OCI-LY7 (cell line): ENCODE data around the gene TMEM238.

Source experiments
- CTCF ChIP-seq: fragments of 200-600 bp; sonication (generic); conservative IDR thresholded peaks from 2 replicates; pipeline ENCODE4 v1.5.1; 2014; ENCODE audit warnings: mild to moderate bottlenecking, antibody characterized with exemption, low read length, moderate library complexity, mixed read lengths
- EZH2phosphoT487 ChIP-seq: fragments of 200-600 bp; sonication (generic); IDR thresholded peaks from 2 replicates; pipeline ENCODE4 v1.6.1; 2018; ENCODE audit warnings: low read depth, borderline replicate concordance, mild to moderate bottlenecking, mixed run types, antibody characterized with exemption, low read length, moderate library complexity, mixed read lengths

DNA sequence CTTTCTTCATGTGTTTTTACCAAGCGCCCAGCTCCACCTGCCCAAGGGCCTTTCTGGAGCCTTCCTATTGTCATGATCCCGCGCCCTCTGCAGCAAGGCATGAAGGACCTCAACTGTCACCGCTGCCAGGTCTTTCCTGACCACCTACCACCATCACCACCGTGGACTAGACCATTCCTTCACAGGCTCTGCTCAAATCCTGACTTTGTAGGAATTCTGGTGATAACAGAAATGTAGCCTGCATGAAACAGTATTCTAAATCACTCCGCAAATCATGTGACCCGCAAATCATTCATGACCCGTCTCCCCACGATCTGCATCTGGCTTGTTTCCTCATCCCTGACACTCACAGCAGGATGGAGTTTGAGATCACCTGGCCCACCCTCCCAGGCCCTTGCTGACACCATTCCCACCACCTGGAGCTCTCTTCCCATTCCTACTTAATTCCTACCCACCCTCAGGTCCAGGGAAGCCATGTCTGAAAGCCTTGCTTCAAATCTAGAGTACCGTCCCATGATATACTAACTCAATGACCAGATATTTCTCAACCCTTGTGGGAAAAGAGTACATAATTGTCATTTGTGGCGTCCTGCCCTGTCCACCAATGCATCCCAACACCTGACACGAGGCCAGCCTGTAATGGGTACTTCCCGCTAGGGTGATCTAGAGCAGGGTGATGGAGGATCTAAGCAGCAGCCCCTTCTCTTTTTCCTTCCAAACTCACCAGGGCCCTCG is 22.2 kb upstream of the TMEM238 start:
- TF ChIP-seq CTCF (no peak), EZH2phosphoT487 (no peak)
